ENCODE results near the gene TMEM144.

DNA sequence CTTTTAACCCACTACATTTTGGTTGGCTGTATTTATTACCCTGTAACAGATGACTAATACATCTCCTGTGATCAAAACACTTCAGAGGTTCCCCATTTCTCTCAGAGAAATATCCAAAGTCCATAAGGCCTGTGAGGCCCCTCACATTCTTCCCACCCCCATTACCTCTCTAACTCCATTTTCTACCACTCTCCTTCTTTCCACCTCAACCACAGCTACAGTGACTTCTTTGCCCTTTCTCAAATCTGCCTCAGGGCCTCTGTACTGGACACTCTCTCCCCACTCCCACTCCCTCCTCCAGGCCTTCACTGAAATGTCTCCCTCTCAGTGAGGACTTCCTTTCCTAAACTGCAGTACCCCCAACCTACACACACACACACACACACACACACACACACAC, 8.4 kb upstream of the TMEM144 start:
- TF ChIP-seq CTCF (IDR thresholded peaks at IDR 0.05): no peak
- no peak for TF ChIP-seq POLR2A (IDR thresholded peaks at IDR 0.05)

Data from heart left ventricle (tissue), 13 donors.